Measurements from ENCODE around the gene GSAP.
"Not testable (repeated sequence)": the region's sequence is repeated elsewhere in the genome, so short reads cannot be mapped to it uniquely, and the experiment has no call there.

Gene GSAP, protein sequence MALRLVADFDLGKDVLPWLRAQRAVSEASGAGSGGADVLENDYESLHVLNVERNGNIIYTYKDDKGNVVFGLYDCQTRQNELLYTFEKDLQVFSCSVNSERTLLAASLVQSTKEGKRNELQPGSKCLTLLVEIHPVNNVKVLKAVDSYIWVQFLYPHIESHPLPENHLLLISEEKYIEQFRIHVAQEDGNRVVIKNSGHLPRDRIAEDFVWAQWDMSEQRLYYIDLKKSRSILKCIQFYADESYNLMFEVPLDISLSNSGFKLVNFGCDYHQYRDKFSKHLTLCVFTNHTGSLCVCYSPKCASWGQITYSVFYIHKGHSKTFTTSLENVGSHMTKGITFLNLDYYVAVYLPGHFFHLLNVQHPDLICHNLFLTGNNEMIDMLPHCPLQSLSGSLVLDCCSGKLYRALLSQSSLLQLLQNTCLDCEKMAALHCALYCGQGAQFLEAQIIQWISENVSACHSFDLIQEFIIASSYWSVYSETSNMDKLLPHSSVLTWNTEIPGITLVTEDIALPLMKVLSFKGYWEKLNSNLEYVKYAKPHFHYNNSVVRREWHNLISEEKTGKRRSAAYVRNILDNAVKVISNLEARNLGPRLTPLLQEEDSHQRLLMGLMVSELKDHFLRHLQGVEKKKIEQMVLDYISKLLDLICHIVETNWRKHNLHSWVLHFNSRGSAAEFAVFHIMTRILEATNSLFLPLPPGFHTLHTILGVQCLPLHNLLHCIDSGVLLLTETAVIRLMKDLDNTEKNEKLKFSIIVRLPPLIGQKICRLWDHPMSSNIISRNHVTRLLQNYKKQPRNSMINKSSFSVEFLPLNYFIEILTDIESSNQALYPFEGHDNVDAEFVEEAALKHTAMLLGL

GRCh38 chr7:77415823-77416620, at the start of gene GSAP:
GSAP (minus strand) TSS chr7:77416349; CDS start chr7:77416321, 28 bp downstream.
- peak; percentile 49 for DNase-seq (ENCODE audit: low spot score)

DNA sequence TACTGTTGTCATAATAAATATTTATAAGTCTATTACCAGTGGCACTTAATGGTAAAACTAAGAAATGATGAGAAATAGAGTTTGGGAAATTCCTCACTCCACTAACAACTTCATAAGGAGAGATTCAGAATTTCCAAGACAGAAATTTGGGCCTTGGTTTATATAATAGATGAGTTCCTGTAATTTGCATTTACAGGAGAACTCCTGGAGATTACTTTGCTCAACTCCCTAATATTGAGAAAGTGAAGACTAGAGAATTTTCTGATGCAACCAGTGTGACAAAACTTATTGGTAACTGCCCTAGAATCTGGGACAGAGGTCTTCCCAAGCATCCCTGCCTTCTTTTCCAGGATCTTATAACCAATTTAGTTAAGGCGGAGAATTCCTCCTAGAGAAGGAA, 49.1 kb upstream of the GSAP start:
- no peak for DNase-seq (ENCODE audit: low spot score)

GRCh38 chr7:77464589-77464988, 48.4 kb upstream of the GSAP start:
- DNase-seq (ENCODE audit: low spot score) = no peak

- not testable (repeated sequence) for DNase-seq (ENCODE audit: low spot score)
Measured at GRCh38 chr7:77463632-77464031, 47.5 kb upstream of the GSAP start.

GRCh38 chr7:77461842-77462241, 45.7 kb upstream of the GSAP start:
- DNase-seq (ENCODE audit: low spot score) = no peak

- DNase-seq (ENCODE audit: low spot score) = no peak
Measured at GRCh38 chr7:77461246-77461645, 45.1 kb upstream of the GSAP start.

DNA sequence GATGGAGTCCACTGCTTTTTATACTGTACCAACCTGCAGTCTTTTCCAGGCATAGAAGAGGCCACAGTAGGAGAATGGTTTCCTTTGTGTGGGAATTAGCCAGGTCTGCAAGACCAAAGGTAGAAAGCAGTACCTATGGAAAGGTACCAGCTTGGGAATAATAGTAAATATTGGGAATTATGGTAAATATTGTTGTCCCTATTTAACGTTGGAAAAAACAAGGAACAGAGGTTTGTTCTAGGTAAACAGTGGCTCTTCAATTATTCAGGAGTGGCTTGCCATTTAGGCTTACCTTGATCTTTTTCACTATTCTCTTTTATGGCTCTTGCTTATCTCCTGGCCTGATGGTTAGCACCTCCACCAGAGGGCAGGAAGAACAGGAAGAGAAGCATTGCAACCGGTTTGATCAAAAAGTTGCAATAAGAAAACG, 43.9 kb upstream of the GSAP start:
- DNase-seq (ENCODE audit: low spot score) = no peak

GRCh38 chr7:77459311-77459726, 43.2 kb upstream of the GSAP start:
- no peak for DNase-seq (ENCODE audit: low spot score)

GRCh38 chr7:77458786-77459185, 42.6 kb upstream of the GSAP start:
- no peak for DNase-seq (ENCODE audit: low spot score)

DNA sequence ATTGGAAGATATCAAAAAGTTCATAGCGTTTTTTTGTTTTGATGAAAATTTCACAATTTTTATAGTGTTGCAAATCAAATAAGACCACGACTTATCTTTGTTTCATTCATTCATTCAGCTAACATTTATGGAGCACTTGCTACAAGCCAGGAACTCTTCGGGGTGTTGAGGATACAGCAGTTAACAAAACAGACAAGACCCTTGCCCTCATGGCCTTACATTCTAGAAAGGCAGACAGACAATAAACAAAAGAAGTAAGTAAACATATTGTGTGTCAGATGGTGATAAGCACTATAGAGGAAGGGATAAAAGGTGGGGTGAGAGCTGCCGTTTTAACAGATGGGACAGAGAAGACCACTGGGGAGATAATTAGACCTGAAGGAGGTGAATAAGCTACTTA, 41.6 kb upstream of the GSAP start:
- no peak for DNase-seq (ENCODE audit: low spot score)

- no peak for DNase-seq (ENCODE audit: low spot score)
Measured at GRCh38 chr7:77456696-77457095, 40.5 kb upstream of the GSAP start.

DNA sequence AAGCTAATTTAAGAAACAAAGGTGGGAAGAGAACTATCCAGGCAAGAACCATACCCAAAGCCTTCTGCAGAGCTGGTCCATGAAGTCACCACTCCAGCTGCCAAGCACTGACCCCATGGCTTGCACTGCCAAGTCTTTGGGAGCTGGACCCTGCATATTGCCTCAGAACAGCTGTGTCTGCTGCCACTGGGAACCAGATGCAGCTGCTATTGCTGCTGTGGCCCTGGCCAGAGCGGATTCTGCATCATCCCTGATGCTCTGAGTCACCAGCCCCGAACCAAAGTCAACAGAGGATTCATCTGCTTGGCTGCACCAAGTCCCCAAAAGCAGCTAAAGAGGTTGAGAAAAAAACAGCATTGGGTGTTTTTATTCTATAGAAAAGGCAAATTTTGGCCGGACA, 39.2 kb upstream of the GSAP start:
- DNase-seq (ENCODE audit: low spot score) = no peak

DNA sequence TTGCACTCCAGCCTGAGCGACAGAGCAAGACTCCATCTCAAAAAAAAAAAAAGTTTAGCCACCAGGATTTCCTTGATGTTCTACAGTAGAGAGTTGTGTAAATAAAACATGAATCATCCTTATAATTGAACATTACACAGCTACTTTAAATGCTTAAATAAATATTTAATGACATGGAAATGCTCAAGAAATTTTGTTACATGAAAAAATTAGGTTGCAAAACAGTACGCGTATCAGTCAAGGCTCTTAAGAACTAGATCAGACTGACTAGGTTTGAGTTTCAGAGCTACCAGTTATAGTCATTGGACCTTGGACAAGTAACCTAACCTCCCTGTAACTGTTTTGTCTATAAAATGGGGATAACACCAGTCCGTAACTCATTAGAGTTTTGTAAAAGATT, 38.7 kb upstream of the GSAP start:
- DNase-seq (ENCODE audit: low spot score) = no peak

DNA sequence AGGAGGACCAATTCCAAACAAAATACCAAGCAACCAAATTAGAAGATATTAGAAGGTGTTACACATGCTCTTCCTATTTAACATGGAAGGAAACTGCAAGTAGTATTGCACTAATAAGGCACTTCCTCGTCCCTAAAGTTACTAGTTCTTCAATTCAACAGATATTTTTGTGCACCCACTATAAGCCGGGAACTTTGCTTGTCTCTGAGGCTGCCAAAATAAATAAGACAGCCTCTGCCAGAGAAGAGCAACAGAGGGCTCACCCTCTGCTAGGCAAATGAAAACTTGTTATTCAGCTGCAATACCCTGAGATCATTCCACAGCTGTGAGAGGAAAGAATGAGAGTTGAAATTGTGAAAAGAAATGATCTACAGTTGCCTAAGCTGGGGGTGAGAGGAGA, 37.4 kb upstream of the GSAP start:
- no peak for DNase-seq (ENCODE audit: low spot score)

DNA sequence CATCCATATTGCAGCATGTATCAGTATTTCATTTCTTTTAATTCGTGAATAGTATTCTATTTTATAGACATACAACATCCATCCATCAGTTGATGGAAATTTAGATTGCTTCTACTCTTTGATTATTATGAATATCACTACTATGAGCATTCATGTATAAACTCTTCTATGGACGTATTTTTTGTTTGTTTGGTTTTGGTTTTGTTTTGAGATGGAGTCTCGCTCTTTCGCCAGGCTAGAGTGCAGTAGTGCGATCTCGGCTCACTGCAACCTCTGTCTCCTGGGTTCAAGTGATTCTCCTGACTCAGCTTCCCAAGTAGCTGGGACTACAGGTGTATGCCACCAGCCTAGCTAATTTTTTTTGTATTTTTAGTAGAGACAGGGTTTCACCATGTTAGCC, 35.8 kb upstream of the GSAP start:
- DNase-seq (ENCODE audit: low spot score) = not testable (repeated sequence)

DNA sequence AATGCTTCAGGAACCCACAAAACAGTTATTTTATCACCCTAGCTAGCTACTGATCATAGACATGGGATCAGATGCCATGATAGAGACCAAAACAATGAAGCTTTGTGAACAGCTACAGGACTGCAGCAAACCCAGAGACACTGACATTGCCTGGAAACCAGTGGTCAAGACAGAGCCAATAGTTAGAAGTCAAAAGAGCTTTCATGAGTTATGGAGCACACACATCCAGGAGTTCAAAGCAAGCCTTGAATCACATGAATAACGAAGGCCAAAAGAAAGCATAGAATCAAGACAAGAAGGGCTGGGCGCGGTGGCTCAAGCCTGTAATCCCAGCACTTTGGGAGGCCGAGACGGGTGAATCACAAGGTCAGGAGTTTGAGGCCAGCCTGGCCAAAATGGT, 34.5 kb upstream of the GSAP start:
- DNase-seq (ENCODE audit: low spot score) = no peak

DNA sequence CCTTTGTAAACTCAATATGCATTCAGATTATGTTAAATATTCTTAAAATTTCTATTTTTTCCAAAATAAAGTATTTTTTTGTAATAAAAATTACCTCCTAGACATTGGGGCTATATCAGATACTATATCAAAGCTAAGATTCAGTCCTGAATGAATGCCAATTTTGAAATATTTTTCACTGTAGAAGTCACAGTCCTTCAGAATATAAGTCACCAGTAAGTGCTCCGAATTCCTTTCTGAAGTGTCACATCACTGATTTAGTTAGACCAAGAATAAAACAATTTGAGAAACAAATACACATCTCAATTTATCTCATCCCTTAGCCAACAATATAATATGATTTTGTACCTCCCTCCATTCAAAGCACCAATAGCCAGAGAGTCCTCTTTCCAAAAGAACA, 33.9 kb upstream of the GSAP start:
- DNase-seq (ENCODE audit: low spot score) = no peak

- DNase-seq (ENCODE audit: low spot score) = no peak
Measured at GRCh38 chr7:77447616-77448015, 31.5 kb upstream of the GSAP start.

DNA sequence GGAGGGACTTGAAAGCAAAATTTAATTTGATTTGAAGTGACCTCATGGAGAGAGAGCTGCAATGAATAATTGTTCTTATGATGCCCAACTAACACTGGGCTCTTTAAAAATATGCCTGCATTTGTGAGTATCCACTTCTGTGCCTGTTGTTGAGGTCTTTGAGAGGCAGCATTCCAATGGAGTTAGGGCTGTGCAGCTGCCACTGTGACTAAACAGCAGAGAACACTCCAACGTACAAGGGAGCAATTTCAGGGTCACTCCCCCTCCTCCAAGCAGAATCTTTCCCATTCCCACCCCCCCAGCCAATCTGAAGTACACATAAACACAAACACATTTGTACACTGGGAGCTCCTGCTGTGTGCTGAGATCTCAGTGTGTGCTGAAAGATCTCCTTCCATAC, 28.0 kb upstream of the GSAP start:
- DNase-seq (ENCODE audit: low spot score) = no peak

DNA sequence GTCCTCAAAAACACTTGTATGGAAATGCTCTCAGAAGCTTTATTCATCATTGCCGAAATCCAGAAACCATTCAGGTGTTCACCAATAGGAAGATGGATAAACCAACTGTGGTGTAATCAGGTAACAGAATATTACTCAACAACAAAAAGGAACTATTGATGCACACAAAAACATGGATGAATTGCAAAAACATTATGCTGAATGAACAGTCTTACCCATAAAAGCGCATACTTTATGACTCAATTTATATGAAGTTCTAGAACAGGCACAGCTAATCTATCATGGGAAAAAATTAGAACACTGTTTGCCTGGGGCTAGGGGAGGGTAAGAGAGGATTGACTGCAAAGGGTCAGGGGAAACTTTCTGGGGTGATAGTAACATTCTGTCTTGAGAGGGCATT, 26.9 kb upstream of the GSAP start:
- DNase-seq (ENCODE audit: low spot score) = no peak

- no peak for DNase-seq (ENCODE audit: low spot score)
Measured at GRCh38 chr7:77442636-77443035, 26.5 kb upstream of the GSAP start.

- DNase-seq (ENCODE audit: low spot score) = no peak
Measured at GRCh38 chr7:77441046-77441445, 24.9 kb upstream of the GSAP start.
